Limb (tissue), 2 donors: ENCODE data around the gene MACROD2.
"Not testable (repeated sequence)": the region's sequence is repeated elsewhere in the genome, so short reads cannot be mapped to it uniquely, and the experiment has no call there.

ENCODE experiments used
- DNase-seq, 2 donors: peaks; one replicate each; pipeline ENCODE4 v3.0.0-alpha.2; 2016; ENCODE audit errors: extremely low spot score in 2 of 2

The MACROD2 gene

DNA sequence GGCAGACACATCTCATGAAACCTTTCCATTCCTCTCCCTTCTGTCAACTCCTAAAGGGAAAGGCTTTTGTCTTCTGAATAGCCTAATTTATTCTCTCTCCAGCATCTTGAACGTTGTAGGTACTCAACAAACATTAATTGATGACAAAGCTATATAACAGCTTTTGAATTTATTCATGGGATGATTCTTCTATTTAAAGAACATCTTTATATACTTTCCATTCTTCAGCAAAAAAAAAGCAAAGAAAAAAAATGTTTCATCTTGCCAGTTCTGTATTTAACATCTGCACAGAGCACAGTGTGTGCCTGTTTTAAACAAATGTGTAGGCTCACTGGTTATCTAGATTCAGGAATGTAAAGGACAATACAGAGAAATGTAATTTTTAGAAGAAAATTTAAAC is 1929.2 kb downstream of the MACROD2 start:
- DNase-seq, result no peak

DNA sequence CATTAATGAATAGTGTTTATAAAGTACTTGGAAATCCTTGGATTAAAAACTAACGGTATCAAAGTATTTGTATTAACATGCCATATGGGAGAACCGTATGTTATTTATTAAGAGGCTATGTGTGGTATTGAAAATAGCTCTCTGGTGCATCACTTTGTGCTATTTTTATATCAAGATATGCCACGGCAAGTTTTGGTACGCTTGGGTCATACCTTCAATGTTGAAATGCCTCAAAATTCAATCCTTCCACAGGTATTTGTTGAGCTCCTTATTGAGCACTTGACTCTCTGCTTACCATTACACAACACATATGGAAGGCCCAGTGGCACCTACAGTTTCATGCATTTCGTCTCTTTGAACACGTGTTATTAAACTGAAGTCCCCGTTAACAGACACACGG is 1930.1 kb downstream of the MACROD2 start:
- DNase-seq, result no peak

DNA sequence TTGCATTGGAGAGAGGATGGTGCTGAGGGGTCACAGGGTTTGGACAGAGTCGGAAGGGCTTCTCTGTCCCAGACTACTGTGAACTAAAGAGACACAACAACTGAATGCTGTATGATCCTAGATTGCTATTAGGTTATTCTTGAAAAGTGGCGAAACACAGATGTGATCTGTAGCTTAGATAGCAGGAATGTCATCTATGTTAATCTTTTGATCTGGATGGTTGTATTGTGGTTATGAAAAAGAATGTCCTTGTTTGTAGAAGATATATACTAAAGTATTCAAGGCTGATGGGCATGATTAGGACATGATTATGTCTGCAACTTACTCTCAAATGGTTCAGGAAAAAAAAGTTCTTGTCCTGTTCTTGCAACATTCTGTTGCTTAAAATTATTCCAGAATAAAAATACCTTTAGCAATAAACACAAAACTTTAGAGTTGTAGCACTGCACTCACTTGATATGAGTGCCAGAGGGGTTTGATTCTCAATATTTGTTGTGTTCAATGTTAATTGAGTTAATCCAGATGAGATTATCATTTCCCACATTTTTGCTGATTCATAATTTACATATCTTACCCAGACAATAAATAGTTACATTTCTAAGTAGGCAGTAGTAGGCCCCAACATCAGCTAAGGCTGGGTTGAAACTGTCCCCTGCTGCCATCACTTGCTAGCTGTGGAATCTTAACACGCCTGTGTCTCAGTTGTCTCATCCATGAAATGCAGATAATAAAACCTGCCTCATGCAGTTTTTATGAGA is 1932.8 kb downstream of the MACROD2 start:
- no peak for DNase-seq

DNA sequence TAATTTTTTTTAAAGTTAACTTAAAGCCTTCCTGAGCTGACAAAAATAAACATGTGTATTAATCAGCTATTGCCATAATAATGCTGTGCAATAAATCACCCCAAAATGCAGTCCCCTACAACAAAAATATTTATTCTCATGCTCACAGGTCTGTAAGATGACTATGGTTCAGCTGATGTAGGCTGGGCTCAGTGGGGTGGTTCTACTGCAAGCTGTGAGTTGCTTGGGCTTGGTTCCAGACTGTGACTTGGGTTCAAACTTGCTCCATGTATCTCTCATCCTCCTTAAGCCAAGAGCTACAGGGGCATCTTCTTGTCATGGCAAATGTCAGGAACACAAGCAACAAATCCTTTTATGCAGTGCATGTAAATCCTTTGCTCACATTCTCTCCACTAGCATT is 1933.6 kb downstream of the MACROD2 start:
- no peak for DNase-seq

DNA sequence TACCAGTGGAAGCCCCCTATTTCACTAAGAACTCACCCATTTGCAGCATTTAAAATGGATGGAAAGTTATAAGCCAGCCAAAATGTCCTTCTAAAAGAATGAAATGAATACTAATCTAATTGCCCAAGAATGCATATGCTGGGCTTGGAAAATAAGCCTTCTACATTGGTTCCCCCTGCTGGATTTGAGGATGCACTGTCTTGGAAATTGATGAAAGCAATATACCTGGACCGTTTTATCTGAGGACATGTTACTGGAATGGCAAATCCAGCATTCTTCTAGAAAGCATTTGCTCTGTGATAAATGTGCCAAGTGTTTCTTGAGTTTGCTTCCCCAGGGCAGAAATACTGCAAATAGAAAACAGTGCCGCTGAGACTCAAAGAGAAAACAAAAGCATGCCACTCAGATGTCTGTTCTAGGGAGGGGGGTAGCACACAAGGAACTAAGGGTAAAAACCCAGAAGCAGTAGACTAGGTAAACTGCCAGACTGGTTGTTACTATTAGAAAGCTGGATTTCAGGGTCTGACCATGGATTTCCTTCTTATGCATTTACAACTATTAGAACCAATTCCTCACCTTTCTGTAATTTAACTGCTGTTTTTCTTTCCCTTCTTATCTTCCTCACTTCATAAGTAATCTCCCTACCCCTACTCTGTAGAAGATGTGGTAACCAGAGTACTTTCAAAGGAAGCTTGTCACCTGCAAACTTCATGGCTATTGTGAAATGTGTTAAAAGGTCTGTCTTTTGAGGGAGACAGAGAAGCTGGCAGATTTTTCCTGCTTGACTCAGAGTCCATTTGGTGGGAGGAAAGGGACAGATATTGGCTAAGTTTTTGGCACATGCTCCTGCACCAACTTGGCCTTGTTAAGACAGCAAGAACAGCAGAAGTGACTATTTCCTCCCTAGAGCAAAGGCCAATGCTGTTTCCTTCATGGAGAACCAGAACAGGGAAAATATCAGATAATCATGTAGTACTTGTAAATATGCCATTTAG is 1935.3 kb downstream of the MACROD2 start:
- DNase-seq, result peak in 1 of 2 donors; percentile 67

DNA sequence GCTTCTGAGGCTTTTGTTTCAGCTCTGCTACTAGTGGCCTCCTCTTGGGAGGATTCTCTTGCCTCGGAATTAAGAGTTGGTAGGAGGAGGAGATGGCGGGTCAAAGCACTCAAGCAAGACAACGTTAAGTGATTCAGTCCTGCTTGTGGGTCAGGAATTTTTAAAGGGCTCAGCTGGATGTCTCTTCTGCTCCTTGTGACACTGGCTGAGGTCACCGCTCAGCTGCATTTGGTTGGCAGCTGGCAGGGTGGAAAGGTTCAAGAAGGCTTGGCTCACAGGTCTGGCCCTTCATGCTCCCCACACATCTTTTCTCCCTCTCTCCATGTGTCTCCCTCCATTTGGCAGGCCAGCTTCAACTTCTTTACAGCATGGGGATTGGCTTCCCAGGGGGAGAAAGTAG is 1936.6 kb downstream of the MACROD2 start:
- DNase-seq, result no peak

DNA sequence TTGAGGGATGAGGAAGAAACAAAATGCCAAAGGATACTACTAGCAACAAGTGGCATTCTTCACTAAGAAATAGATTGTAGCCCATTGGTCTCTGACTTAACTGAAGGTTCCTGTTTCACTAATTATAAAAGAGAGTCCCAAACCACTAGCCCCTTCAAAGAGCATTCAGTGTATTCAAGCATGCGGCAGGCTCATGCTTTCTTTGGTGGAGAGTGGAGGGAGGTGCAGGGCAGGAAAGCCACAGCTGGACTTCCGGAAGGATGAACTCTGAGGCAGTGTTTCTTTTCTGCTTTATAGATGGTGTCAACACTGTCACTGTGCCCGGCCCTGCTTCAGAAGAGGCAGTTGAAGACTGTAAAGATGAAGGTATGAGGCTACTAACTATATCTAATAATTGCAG is 1941.9 kb downstream of the MACROD2 start:
- no peak for DNase-seq

DNA sequence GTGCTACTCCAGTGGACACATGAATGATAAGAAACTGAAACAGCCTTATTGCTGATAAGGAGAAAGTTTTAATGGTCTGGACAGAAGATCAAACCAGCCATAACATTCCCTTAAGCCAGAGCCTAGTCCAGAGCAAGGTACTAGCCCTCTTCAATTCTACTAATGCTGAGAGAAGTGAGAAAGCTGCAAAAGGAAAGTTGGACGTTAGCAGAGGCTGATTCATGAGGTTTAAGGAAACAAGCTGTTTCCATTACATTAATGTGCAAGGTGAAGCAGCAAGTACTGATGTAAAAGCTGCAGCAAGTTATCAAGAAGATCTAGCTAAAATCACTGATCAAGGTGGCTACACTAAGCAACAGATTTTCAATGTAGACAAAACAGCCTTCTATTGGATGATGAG is 1943.5 kb downstream of the MACROD2 start:
- DNase-seq, result no peak

DNA sequence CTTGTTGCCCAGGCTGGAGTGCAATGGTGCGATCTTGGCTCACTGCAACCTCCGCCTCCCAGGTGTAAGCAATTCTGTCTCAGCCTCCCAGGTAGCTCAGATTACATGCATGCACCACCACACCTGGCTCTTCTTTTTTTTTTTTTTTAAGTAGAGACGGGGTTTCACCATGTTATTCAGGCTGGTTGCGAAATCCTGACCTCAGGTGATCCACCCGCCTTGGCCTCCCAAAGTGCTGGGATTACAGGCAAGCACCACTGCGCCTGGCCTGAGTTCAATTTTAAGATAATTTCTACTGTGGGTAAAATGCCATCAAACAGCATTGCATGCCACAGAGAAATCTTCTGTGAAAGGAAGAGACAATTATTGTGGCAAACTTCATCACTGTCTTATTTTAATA is 1944.8 kb downstream of the MACROD2 start:
- DNase-seq, result no peak

DNA sequence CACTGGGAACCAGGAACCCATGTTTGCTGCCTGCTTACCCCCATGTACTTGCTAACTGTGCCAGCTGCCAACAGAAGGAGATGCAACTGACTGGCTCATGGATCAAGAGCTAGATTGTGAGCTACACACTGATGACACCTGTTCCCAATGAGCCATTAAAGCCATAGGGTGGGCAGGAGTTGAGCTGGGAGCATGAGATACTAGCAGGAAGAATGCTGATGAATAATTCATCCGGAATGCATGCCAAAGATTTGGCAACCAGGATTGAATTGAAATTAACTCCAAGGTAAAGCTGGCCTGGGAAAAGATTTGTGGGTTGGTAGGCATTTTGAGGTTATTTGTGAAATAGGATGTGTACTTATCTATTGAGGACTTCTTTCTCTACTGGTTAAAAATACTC is 1946.8 kb downstream of the MACROD2 start:
- peak in 1 of 2 donors; percentile 30 for DNase-seq

DNA sequence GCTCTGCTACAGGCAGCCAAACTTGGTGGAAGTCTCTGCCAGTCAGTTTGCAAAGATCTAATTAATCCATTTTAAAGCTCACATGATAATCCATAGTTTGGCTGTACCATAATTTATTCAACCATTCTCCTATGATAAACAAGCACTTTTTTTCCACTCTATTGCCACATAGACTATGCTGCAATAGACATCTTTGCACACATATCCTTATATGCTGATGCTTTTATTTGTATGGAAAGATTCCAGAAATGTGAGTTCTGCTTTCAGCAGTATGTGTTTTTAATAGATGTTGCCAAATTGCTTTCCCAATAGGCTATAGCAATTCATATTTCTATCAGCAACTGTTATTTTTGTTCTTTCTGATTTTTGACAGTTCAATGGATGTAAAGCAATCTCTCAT is 1950.0 kb downstream of the MACROD2 start:
- DNase-seq, result no peak

DNA sequence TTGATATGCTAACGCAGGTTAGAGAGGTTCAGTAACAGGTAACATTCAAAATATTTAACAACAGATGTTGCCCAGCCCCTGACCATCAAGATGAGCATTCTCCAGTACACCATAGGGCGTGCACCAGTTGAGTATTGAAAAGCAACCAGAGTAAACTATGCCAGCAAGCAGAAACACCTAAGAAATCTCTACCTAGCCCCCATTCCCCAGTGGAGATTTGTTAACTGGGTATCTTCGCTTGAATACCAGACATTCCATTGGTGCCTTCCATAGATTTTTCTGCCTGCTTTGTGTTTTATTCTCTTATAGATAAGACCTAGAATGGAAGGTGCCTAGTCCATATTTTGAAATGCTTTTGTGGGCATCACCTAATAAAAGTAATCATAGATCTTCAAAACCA is 1954.1 kb downstream of the MACROD2 start:
- no peak for DNase-seq

DNA sequence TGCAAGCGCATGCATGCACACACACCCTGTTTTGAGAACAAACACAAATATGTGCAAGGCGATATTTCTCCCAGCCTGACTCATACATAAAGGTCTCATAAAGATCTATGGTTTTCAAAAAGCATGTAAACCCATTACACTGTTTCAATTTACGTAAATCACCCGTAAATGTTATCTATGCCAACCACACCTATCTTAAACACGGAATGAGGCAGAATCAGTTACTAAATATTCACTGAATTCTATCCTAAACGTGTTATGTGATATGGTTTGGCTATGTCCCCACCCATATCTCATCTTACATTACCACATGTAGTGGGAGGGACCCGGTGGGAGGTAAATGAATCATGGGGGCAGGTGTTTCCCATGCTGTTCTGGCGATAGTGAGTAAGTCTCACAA is 1956.3 kb downstream of the MACROD2 start:
- no peak for DNase-seq

DNA sequence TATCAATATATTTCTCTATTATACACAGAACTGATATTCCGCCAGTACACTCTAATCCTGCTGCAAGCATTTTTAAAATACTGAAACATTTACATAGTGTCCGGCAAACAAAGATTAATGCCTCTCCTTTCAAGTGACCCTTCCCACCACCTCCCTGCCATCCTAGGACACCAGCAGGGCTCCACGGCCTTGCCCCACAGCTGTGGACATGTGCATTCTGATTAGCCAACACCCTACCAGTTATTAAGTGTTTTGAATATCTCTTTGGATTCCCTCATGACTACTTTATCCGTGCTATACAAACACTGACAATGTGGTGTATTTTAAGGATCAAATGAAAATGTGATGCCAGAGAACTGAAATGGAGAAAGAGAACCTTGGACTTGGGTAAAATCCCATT is 1962.8 kb downstream of the MACROD2 start:
- DNase-seq, result no peak

DNA sequence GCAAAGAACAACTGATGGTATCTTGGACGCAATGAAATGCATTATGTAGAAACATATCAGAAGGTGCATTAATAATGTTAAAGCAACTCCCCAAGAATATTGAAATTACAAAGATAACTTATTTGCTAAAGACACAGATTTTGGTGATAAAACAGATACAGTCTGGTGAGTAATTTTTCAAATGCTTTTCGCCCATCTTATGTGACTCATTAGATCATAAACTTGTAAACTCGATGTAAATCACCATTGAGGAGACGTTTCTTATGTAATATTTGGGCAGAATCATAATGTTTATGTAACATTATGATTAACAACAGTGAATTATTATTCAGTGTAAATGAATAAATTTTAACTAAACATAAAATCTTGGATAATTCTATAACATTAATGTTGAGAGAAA is 1969.8 kb downstream of the MACROD2 start:
- no peak for DNase-seq

DNA sequence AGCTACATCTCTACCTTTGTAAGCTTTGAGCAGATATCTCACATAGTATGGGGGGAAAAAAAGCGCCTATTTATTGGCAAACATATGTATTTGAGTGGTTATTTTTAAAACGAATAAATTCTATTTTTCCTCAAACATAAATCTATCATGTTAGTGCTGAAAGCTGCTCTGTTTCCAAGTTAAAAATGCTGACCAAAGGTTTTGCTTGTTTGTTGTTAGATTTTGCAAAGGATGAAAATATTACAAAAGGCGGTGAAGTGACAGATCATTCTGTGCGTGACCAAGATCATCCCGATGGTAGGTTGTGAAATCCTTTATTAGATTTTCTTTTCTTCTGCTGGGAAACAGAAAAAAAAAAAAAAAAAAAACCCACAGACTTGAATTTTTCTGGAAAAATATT is 1972.0 kb downstream of the MACROD2 start:
- no peak for DNase-seq

DNA sequence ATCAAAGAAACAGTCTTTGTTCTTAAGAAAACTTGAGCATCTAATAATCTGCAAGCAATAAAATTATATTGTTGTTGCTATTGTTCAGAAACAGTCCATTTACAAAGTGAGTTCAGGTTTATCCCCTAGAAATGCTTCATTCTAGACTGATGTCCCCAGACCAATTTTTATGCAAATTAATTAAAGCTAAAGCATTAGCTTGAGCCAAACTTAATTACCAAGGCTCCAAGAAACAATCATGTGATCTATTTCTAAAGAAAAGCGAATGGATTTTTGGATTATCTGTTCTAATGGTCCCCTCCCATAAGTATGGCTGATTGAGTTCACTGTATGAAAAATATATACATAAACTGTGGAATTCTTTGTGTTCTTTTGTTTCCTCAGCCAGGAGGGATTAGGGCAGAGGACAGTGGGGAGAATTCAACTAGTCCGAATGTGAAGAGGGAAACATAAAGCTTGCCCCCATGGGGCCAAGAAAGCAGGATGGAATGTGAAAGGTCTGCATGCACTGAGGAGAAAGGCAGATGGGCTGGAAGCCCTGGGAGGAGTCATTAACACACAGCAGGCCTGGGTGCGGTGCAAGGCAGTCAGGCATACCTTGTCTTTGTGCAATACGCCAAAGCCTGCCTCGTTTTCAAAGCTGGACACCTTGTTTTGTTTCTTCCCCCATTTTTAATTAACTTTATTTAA is 1980.9 kb downstream of the MACROD2 start:
- no peak for DNase-seq

DNA sequence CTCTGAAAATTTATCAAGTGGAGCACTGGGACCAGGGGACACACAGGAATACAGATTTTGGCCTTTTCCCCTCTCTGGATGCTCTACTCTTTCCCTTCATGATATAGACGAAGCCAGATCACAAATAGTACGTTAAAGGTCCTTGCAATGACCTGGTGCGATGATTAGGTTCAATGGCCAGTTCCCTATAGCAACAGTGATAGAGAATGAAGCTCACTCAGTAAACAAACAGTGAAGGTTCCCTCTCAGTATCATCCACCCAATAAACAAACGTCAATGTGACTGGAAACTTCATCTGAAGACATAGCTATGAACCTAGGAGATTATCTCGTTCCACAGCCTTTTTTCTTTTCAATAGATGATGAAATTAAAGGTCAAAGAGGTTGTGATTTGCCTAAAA is 1981.7 kb downstream of the MACROD2 start:
- no peak for DNase-seq

DNA sequence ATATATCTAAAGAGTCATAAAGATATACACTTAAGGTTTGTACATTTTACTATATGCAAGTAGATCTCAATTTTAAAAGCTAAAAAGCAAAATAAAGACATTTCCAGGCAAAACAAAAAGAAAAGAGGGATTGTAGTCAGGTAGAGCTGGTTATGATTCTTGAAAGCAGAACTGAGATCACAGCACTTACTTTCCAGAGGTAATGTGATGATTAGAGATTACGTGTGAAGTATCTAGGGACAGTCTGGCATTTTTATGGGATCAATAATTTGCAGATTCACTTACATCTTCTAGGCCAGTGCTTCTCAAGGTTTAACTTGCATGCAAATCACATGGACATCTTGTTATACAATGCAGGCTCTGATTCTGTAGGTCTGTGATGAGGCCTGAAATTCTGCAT is 1982.4 kb downstream of the MACROD2 start:
- DNase-seq, result no peak

DNA sequence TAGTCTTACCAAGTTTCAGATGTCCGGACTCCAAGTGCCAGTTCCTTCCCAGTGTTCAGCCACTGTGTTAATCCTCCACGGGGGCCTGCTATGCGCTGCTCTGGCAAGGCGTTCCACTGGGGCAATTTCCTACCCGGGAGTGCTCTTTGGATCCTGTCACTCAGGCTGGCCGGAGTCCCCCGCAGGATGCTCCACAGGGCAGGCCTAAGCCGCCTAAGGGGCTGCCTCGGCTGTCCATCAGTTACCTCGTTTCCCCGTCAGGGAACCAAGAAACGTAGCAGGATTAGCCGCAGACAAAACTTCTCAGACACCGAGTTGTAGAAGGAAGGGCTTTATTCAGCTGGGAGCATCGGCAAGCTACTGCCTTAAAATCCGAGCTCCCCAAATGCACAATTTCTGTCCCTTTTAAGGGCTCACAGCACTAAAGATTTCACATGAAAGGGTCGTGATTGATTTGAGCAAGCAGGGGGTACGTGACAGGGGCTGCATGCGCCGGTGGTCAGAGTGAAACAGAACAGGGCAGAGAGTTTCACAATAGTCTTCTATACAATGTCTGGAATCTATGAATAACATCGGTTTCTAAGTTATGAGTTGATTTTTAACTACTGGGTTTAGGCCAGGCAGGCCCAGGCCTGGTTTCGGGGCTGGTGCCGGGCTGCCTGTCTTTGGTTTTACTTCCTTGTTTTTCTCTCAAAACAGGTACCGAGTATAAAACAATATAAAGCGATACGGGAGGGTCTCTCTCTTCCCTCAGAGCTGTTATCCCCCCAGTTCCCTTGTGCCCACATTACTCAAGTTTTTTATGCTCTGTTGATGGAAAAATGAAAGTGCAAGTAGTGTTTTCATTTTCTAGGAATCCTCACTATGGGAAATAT is 1990.4 kb downstream of the MACROD2 start:
- not testable (repeated sequence) for DNase-seq

DNA sequence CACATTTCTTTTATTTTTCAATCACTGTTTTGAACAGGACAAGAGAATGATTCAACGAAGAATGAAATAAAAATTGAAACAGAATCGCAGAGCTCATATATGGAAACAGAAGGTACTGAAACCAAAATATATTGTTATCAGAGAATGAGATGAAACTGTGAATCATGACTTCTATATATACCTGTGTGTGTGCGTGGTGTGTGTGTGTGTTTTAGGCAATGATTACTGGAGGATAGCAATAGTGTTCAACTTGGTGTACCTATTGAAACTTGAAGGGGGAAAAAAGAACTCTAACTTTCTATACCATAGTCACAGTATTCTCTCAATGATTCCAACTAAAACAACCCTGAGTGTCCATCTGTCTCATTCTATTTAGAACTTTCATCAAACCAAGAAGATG is 1991.4 kb downstream of the MACROD2 start:
- no peak for DNase-seq
